SU-DHL-6 (cell line): ENCODE data around the gene ATF7.

Experiments
- EZH2phosphoT487 ChIP-seq: fragments of 200-600 bp; sonication (generic), shearing (Covaris generic); conservative IDR thresholded peaks from 2 replicates; pipeline ENCODE4 v1.6.1; 2018; ENCODE audit warnings: mild to moderate bottlenecking, antibody characterized with exemption, low read length, moderate library complexity, mixed read lengths
- TF ChIP-seq, protein P1 (sequence below): fragments of 200-600 bp; sonication (generic); IDR thresholded peaks from one replicate; pipeline ENCODE4 v1.5.1; 2017; ENCODE audit warnings: antibody characterized with exemption, mild to moderate bottlenecking, low read length, moderate library complexity; ENCODE audit not compliant: insufficient read depth, poor library complexity, severe bottlenecking

DNA sequence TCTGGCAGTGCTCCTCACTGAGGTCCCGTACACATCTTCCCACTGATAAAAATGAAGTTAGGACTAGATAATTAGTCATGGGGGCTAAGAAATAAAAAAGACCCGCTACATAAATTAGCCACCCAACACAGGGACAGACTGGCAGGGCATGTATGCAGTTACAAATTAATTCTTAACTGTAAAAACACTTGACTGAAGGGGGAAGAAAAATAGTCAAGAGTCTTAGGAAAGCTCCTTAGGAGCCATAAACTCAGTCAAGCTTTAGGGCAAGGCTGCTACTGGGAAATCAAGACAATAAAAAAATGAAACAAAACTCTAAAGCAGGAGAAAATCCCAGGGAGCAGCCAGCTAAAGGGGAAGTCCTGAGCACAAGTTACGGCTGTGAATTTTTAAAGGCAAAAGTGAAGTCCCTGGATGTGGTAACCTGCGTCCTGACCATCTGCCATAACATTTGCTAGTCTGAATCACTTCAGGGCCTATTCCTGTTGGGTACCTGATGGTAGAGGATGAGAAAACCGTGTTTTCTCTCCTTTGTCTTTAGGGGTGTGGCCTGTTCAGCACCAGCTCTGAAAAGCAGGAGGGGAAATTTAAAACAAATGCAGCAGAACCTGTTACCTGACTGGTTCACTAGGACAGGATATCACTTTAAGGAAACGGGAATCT lies 111.4 kb downstream of the ATF7 start:
- TF ChIP-seq, protein P1, sequence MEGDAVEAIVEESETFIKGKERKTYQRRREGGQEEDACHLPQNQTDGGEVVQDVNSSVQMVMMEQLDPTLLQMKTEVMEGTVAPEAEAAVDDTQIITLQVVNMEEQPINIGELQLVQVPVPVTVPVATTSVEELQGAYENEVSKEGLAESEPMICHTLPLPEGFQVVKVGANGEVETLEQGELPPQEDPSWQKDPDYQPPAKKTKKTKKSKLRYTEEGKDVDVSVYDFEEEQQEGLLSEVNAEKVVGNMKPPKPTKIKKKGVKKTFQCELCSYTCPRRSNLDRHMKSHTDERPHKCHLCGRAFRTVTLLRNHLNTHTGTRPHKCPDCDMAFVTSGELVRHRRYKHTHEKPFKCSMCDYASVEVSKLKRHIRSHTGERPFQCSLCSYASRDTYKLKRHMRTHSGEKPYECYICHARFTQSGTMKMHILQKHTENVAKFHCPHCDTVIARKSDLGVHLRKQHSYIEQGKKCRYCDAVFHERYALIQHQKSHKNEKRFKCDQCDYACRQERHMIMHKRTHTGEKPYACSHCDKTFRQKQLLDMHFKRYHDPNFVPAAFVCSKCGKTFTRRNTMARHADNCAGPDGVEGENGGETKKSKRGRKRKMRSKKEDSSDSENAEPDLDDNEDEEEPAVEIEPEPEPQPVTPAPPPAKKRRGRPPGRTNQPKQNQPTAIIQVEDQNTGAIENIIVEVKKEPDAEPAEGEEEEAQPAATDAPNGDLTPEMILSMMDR = no peak
- no peak for TF ChIP-seq EZH2phosphoT487
